Endodermal cell (in vitro differentiated cells): Measurements from ENCODE around the gene CEMP1. TPM values are rescaled to one million over a fixed set of nuclear protein-coding genes. Genes with fewer than 3 reads are reported as not detected.

Experiments
- DNase-seq: peaks from one replicate; pipeline ENCODE4 v3.0.0-alpha.2; 2017
- H3K27ac ChIP-seq: 2 replicates; pipeline ENCODE4 v1.5.1; 2013; ENCODE audit warnings: mild to moderate bottlenecking, low read depth, low read length, moderate library complexity
- H3K27me3 ChIP-seq: 2 replicates; pipeline ENCODE4 v1.6.1; 2013; ENCODE audit warnings: mild to moderate bottlenecking, low read length, moderate library complexity; ENCODE audit not compliant: insufficient read depth, control insufficient read depth, poor library complexity, severe bottlenecking
- H3K36me3 ChIP-seq: 2 replicates; pipeline ENCODE4 v1.7.0; 2013; ENCODE audit warnings: mild to moderate bottlenecking, low read length, moderate library complexity; ENCODE audit not compliant: control insufficient read depth, insufficient read depth
- H3K4me1 ChIP-seq: one replicate; pipeline ENCODE4 v1.7.0; 2013; ENCODE audit warnings: low read length; ENCODE audit not compliant: control insufficient read depth, insufficient read depth
- H3K4me3 ChIP-seq: 2 replicates; pipeline ENCODE4 v1.5.1; 2013; ENCODE audit warnings: mild to moderate bottlenecking, low read length, moderate library complexity
- H3K9ac ChIP-seq: 2 replicates; pipeline ENCODE4 v1.6.1; 2013; ENCODE audit warnings: mild to moderate bottlenecking, low read length, moderate library complexity; ENCODE audit not compliant: poor library complexity, severe bottlenecking; ENCODE audit errors: extremely low read depth
- H3K9me3 ChIP-seq: 2 replicates; pipeline ENCODE4 v1.6.1; 2013; ENCODE audit warnings: mild to moderate bottlenecking, low read length, moderate library complexity; ENCODE audit not compliant: control insufficient read depth
- H3K27ac Mint-ChIP-seq: 2 replicates; pipeline ENCODE4 v1.8.0; 2020; ENCODE audit warnings: mixed read lengths
- H3K27me3 Mint-ChIP-seq: 2 replicates; pipeline ENCODE4 v1.8.0; 2021; ENCODE audit warnings: mild to moderate bottlenecking, mixed read lengths; ENCODE audit not compliant: insufficient read depth
- H3K36me3 Mint-ChIP-seq: 2 replicates; pipeline ENCODE4 v1.8.0; 2020; ENCODE audit warnings: low read depth, mixed read lengths
- H3K4me1 Mint-ChIP-seq: 2 replicates; pipeline ENCODE4 v1.8.0; 2020; ENCODE audit warnings: mixed read lengths
- H3K4me3 Mint-ChIP-seq: 2 replicates; pipeline ENCODE4 v1.8.0; 2020; ENCODE audit warnings: mild to moderate bottlenecking, moderate library complexity, mixed read lengths
- H3K9me3 Mint-ChIP-seq: 2 replicates; pipeline ENCODE4 v1.8.0; 2020; ENCODE audit warnings: mild to moderate bottlenecking, mixed read lengths
- WGBS, 2 experiments: methylation state at CpG; one replicate each; pipeline versions ENCODE4 v1.1.5 to v1.1.7; 2013; ENCODE audit warnings: missing lambda C conversion rate in 2 of 2, mixed read lengths in 1 of 2; ENCODE audit not compliant: insufficient coverage in 1 of 2, insufficient read length in 1 of 2; 5-methylcytosine and 5-hydroxymethylcytosine counted together
- total RNA-seq, 2 donors: library from RNA; stranded (reverse); fragmentation: NEBNext Ultra II Directional in 1 of 2; extraction: Animal tissue kit (Norgen Biotek cat#: 25700) in 1 of 2; gene quantifications; 2 replicates in 1 of 2; 3 replicates in 1 of 2; pipeline ENCODE4 v1.2.1, GENCODE V29; 2021
- TF ChIP-seq, protein P1 (sequence below): fragments of 200-600 bp; sonication (generic); conservative IDR thresholded peaks from 2 replicates; pipeline ENCODE4 v1.5.0; 2021; ENCODE audit warnings: antibody characterized with exemption, mild to moderate bottlenecking

The CEMP1 gene
- total RNA-seq, 2 donors from 2014 or later: 0.24 TPM; not detected in 1

DNA sequence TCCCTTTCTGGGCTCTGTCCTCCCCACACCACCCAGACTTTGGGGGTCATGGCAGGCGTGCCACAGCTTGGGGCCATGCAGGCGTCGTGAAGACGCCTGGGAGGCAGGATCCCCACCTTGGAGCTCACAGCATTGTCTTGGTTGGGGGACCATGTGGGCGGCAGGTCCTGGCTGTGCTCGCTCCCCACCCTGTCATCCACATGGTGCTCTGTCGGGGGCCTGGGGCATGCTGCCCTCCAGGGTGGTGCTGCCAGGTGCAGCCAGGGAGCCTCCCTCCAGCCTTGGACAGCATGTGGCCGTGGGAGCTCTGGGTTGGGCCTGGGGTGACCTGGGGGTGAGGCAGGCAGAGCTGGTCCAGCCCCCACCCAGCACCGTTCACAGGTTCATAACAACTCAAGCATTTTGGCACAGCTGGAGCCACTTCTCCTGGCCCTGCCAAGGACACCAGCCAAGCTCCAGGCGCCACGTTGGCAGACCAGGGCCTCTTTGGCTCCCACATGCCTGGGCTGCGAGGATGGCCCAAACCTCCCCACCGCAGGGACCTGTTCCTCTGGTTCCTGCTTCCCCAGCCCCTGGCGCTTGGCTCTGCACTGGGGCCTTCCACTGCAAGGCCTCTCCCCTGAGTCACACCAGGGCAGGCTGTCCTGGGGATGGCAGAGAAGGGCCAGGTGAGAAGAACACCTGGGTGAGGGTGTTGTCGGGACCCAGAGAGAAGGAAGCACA lies 32.5 kb downstream of the CEMP1 start:
- no peak overlapping the region for H3K27ac Mint-ChIP-seq
- TF ChIP-seq, protein P1, sequence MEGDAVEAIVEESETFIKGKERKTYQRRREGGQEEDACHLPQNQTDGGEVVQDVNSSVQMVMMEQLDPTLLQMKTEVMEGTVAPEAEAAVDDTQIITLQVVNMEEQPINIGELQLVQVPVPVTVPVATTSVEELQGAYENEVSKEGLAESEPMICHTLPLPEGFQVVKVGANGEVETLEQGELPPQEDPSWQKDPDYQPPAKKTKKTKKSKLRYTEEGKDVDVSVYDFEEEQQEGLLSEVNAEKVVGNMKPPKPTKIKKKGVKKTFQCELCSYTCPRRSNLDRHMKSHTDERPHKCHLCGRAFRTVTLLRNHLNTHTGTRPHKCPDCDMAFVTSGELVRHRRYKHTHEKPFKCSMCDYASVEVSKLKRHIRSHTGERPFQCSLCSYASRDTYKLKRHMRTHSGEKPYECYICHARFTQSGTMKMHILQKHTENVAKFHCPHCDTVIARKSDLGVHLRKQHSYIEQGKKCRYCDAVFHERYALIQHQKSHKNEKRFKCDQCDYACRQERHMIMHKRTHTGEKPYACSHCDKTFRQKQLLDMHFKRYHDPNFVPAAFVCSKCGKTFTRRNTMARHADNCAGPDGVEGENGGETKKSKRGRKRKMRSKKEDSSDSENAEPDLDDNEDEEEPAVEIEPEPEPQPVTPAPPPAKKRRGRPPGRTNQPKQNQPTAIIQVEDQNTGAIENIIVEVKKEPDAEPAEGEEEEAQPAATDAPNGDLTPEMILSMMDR: no peak
- peaks cover 7% of the 10 kb centered on the region for H3K36me3 Mint-ChIP-seq
- H3K4me3 ChIP-seq: no peak overlapping the region
- no peaks in the 10 kb centered on the region for H3K4me1 Mint-ChIP-seq
- no peak overlapping the region for H3K9ac ChIP-seq
- H3K9me3 Mint-ChIP-seq: no peaks in the 10 kb centered on the region
- WGBS, 2 experiments: 94 to 100% methylated on average over 7 to 15 of the region's 15 CpGs
- H3K36me3 ChIP-seq: peaks cover 3% of the 10 kb centered on the region
- no peaks in the 10 kb centered on the region for H3K9me3 ChIP-seq
- DNase-seq: no peak
- H3K4me1 ChIP-seq: no peaks in the 10 kb centered on the region
- H3K27ac ChIP-seq: no peak overlapping the region
- no peak overlapping the region for H3K4me3 Mint-ChIP-seq
- H3K27me3 Mint-ChIP-seq: no peaks in the 10 kb centered on the region
- H3K27me3 ChIP-seq: no peaks in the 10 kb centered on the region

DNA sequence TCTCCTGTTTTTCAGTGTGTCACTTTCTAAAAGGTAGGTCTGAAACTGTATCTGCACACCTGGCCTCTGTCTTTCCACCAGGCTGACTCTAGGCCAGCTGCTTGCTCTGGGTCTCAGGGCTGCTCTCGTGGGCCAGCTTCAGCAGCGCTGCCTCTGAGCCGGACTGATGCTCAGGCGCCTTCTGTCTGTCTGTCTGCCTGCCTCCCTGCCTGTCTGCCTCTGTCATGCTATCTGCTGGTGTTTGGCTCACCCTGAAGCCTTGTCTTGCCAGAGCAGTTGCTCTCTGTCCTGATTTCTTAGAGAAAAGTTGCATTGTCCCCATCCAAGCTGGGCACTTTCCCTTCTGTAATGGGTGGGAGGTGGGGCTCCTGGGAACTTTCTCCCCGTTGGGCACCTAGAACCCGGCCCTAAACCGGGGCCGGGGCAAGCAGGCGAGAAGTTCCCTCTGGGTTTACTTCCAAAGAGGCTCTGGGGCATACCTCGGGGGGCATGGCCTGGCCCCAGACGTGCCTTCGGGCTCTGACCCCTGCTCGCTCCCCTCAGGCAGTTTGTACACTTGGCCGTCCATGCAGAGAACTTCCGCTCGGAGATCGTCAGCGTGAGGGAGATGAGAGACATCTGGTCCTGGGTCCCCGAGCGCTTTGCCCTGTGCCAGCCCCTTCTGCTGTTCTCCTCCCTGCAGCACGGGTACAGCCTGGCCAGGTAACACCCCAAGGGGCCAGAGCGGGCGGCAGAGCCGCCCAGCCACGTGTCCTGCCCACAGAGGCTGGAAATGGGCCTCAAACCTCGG lies 33.3 kb downstream of the CEMP1 start:
- Histone ChIP-seq H3K9me3 (no peaks in the 10 kb centered on the region), H3K36me3 (peaks cover 3% of the 10 kb centered on the region), H3K4me3 (no peak overlapping the region), H3K9ac (no peak overlapping the region), H3K27ac (no peak overlapping the region), H3K27me3 (no peaks in the 10 kb centered on the region), H3K4me1 (no peaks in the 10 kb centered on the region)
- Mint-ChIP-seq H3K4me3 (no peak overlapping the region), H3K9me3 (no peaks in the 10 kb centered on the region), H3K36me3 (peaks cover 7% of the 10 kb centered on the region), H3K4me1 (no peaks in the 10 kb centered on the region), H3K27ac (no peak overlapping the region), H3K27me3 (no peaks in the 10 kb centered on the region)
- 94% methylated on average over 20 to 26 of the region's 26 CpGs for WGBS, 2 experiments
- TF ChIP-seq, protein P1: no peak
- no peak for DNase-seq

DNA sequence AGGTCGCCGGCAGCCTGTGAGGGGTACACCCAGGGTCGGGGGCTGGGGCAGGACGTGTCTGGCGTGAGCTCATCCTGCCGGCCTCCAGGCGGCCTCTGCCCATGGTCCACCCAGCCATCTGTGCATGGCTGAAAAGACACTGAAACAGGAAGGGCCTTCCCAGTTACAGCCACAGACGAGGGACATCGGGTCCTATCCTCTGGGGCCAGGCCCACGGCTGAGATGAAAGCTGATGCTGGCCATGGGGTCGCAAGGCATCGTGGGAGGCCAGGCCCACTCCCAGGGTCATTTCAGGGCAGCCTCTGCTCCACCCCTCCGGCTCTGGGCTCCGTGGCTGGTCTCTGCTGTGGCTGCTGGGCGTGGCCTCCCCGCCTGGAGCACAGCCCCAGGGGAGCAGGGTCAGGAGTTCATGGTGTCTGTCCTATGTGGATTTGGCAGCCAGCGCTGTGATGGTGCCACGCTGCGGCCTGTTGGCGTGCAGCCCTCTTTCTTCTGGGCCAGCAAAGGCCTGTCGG lies 34.0 kb downstream of the CEMP1 start:
- TF ChIP-seq, protein P1: no peak
- no peak for DNase-seq
- no peak overlapping the region for H3K9ac ChIP-seq
- no peaks in the 10 kb centered on the region for H3K27me3 Mint-ChIP-seq
- 84 to 92% methylated on average over 16 to 21 of the region's 21 CpGs for WGBS, 2 experiments
- H3K36me3 Mint-ChIP-seq: peaks cover 7% of the 10 kb centered on the region
- H3K27ac ChIP-seq: no peak overlapping the region
- H3K27ac Mint-ChIP-seq: no peak overlapping the region
- no peaks in the 10 kb centered on the region for H3K9me3 Mint-ChIP-seq
- H3K4me1 ChIP-seq: no peaks in the 10 kb centered on the region
- H3K4me3 ChIP-seq: no peak overlapping the region
- no peaks in the 10 kb centered on the region for H3K9me3 ChIP-seq
- H3K4me3 Mint-ChIP-seq: no peak overlapping the region
- no peaks in the 10 kb centered on the region for H3K4me1 Mint-ChIP-seq
- no peaks in the 10 kb centered on the region for H3K27me3 ChIP-seq
- H3K36me3 ChIP-seq: no peaks in the 10 kb centered on the region
